Pulmonary artery endothelial cell (primary cell): ENCODE results near the gene PVALB. TPM values are rescaled to one million over a fixed set of nuclear protein-coding genes. Genes with fewer than 3 reads are reported as not detected.

ENCODE experiments used
- DNase-seq: peaks from one replicate; pipeline ENCODE4 v3.0.0-alpha.2; 2011; ENCODE audit warnings: low read depth, low spot score
- total RNA-seq: library from RNA; depleted of rRNA; stranded (reverse); fragments of >200 nt; gene quantifications from 2 replicates; pipeline ENCODE4 v1.2.3, GENCODE V29; 2014

The PVALB gene
- total RNA-seq, 1 donor from 2014 or later: not detected

DNA sequence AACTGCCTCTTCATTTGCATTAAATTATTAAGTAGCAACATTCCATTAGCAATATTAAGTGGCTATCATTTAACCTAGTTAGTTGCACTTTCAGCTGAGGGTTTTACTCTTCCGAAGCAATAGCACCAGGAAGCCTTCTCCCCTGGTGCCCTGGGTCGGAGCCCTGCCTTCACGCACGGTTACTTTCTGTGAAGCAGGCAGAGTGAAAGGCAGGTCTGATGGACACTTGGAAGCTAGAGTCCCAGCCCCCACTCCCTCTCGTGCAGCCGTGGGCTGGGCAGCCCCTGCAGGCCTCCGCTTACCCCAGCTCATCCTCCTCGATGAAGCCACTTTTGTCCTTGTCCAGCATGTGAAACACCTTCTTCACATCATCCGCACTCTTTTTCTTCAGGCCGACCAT lies 2.0 kb downstream of the PVALB start:
- no peak for DNase-seq

- DNase-seq: no peak
These were observed 5.6 kb downstream of the PVALB start for GRCh38 chr22:36811094-36811800.

GRCh38 chr22:36809351-36809750 lies 7.5 kb downstream of the PVALB start:
- DNase-seq: no peak

DNA sequence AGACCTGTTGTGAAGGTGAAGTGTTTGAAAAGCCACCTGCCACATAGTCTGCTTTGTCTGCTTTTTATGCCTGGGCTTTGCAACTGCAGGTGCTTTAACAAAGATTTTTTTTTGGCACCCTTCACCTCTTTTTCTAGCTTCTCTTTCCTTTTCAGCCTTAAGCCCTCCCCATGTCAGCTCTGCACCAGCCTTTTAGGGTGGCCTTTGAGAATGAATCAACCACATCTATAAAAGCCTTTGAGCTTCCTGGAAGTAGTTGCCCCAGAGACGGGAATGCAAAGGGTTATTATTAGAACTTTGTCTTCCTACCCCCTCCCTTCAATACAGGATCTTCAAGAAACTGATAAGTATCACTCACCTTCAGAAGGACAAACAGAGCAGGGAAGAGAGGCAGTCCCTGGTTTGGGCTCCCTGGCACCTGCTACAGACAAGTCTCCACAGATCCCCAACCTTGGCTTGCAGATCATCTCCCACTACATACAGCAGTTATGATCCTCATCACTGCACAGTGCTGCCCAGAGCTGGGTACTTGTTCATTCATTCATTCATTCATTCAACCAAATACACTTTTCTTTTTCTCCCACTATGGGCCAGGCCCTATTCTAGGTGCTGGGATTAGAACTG lies 8.0 kb downstream of the PVALB start:
- no peak for DNase-seq

DNA sequence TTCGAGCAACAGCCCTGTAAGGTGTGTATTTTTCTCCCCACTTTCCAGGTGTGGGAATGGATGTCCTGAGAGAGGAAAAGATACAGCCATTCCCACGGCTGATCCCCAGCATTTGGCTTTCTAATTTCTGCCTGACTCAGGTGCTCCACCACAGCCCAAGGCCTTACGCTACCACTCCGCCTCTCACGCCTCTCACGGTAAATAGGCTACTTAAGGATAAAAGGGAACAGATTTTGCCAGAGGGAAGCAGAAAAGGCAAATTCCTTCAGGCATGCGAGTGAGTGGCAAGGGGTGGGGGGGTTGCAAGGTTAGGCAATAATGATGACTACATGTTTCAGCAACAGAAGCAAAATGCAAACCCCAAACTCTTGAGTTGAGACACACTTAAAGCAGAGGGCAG lies 9.2 kb downstream of the PVALB start:
- DNase-seq: no peak

- no peak for DNase-seq
These were observed 10.0 kb downstream of the PVALB start for GRCh38 chr22:36806835-36807234.

DNA sequence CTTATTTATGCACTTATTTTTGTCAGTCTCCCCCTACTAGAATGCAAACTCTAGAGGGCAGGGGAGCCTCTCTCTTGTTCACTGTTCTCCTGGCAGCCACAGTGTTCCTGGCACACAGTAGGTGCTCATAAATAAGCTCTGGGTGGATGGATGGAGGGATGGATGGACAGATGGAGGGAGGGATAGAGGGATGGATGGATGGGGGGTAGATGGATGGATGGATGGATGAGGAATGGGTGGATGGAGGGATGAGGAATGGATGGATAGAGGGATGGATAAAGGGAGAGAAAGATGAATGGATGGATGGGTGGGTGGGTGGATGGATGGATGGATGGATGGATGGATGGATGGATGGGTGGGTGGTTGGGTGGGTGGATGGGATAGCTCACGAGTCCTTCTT lies 13.5 kb downstream of the PVALB start:
- DNase-seq: no peak

GRCh38 chr22:36798674-36799066 lies 18.2 kb downstream of the PVALB start:
- no peak for DNase-seq

DNA sequence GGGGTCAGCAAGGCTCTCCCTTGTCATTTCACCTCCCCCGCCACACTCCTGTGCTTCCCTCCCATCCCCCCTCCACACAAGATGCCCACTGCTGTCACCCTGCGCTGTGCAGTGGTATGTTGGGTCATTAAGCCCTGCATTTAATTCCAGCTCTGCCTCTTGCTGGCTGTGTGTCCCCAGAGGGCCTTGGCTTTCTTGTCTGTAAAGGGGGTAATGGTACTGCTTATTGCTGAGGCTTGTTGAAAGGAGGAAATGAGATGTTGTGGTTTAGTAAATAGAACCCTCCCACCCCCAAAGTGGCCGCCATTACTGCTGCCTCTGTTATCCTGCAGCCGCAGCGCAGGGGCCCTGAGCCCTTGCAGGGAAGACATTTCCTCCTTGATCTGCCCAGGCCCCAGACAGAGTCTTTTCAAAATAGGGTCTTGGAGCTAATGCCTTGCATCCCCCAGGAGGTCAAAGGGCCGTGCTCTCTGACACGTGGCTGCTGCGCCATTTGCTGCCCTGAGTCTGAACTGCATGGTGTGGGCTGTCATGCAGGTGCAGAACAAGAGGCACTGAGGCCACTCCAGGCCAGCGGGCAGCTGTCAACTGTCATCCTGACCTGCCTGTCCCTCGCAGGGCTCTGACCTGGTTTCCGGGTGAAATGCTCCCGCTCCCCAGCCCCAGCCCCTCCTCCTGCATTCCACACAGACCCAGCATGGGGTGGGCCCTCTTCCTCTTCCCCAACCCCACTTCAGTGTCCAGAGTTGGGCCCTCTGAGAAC lies 18.7 kb downstream of the PVALB start:
- DNase-seq: no peak

DNA sequence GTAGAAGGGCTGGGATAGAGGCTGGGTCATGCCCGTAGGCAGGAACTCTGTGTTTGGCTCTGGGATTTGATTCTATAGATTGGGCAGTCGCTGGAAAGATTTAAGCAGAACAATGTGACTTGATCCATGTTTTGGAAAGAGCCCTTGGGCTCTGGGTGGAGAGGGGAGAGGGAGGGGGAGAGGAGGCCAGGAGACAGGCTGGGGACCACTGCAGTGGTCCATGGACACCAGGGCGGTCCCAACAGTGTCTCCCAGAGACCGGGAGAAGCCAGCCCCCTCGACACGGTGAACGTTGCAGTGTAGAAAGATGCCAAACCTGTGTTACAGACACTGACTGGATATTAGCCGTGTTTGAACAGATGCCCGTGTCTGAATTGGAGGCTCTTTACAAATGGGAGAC lies 19.5 kb downstream of the PVALB start:
- no peak for DNase-seq

DNA sequence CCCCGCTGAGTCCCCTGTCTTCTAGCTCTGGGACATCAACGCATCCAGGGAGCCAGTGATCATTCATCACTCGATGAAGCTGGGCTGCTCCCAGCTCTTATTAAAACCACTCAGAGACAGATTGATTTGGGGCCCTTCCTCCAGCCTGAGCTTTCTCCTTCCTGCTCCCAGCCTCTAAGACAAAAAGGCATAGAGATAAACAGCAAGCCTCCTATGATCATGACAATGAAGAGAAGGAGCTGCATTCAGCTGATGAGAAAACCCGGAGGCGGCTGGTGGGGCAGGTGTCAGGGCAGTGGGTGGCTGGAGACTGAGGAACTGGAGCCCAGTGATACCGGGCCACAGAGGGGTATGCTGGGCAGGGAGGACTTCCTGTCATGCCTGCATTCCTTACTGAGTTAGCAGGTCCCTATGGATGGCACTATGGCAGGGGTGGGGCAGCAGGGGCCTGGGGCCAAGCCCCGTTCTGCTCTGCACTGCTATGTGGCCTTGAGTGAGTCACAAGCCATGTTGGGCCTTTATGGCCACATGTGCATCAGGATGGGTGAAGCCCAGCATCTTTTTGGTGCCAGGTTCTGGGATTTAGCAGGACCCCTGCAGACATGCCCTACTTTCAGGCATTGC lies 20.2 kb downstream of the PVALB start:
- DNase-seq: no peak

DNA sequence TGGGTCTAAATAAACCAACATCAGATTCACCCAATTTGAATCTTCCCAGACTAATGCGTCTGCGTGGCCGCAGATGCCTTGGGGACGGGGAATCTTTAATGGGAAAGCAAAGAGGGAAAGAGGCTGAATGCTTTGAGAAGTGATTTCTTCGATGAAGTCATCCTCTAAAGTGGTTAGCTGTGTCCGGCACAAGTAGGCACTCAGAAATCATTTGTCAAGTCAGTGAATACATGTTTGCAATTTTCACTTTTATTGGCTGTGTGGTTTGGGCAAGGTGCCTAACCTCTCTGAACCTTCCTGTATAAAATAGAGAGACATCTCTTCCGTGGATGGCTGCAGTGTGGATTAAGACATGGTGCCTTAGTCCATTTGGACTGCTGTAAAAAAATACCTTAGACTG lies 21.2 kb downstream of the PVALB start:
- no peak for DNase-seq

DNA sequence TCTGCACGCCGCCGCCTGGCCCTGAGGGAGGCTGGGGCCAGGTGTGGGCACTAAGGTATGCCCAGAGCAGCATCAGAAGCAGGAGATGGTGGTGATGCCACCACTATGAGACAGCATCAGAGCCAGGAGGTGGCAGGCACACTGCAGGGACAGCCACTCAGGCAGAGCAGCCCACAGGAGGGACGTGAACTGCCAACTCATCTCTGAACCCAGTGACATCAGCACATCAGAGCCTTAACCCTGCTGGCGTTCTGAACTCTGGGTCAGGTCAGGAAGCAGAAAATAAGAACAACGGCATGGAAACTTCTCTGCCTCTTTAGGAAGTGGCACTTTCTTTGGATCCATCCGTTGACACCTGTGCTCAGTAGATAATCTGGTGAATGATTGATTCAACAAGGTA lies 26.2 kb downstream of the PVALB start:
- no peak for DNase-seq

- DNase-seq: no peak
These were observed 29.4 kb downstream of the PVALB start for GRCh38 chr22:36787204-36787988.

GRCh38 chr22:36783743-36784142 lies 33.1 kb downstream of the PVALB start:
- DNase-seq: no peak

DNA sequence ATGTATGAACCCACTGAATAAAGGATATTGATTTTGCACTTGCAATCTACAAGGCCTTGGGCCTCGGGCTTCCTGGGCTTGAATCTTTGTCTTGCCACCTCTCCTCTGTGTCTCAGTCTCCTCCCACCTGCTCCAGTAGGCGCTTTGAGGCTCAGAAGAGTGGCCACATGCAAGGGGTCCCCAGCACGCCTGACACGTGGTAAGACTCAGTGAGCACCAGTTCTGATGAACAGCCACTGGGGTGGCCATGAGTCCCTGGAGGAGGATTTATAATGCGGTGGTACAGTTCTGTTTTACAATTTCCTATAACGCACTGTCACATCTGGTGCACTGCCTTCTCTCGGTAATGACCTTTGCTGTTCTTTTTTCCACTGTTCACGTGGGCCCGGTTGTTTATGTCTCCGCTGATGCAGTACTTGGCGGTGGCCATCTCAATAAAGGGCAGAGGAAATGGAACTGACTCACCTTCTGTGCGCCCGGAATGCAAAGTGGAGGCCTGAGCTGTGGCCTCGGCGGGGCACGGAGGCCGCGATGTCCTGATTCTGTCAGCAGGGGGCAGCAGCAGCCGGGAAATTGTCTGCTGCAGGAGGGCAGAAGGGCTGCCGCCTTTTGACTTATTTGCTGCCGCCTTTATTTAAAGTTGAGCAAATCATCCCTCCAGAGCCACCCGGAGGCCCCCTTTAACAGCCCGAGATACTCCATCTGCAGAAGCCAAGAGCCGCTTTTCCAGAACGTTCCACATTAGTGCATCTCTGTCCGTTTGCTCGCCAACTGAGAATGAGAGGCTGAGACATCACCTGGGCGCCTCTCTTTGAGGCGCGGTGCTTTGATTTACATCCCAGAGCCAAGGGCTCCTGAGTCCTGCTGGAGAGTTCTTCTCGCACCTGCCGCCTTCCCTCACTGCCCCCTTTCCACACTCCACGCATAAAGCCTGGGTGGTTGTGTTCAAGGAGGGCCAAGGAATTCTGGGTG lies 34.9 kb downstream of the PVALB start:
- DNase-seq: peak; percentile 77

- DNase-seq: no peak
These were observed 38.8 kb downstream of the PVALB start for GRCh38 chr22:36778020-36778419.

DNA sequence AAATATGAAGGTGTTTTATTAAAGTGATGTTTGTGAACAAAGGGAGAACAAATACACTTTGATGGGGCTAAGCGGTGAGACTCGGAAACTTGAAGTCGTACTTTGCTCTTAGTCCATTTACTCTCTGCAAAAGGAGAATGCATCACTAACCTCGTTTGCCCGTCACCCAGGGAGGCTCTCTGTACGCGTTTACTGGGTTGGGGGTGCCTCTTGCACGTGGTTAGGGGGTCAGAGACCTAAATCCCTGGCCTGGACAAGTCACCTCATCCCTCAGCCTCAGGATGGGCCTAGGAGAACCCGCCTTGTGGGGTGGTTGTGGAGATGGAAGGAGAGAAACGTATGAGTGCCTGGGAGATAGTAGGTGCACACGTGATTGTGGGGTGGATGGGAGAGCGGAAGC lies 40.1 kb downstream of the PVALB start:
- no peak for DNase-seq

DNA sequence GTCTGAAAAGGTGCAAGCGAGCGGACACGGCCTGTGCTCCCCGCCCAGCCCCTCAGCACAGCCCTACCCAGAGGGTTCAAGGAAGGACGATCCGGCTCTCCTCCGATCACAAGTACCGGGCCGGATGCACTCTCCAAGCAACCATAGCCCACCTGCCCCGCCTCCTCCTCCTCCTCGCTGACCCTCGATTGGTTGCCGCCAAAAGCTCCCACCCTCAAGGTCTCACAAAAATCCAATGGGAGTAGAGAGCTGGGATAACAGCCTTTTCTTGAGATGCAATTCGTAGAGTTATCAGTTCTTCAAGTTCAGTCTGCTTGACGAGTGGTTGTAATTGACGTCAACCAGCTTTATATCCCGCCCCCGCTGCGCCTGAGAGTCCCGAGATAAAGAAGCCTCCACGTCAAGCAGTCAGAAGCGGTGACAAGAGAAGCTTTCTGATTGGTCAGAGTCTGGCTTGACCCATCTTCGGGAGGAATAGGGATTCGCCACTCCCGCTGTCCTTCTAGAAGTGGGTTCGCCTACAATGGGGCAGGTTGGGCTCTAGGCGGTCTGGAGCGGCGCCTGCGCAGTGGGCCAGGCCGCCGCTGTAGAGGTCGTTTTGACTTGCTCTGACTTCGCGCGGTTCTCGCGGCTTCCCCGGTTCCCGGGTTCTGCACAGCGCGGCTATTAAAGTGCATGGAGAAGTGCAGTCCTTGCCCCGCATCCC lies 40.7 kb downstream of the PVALB start, which contains the start of gene IFT27:
Gene IFT27, minus strand, starts transcription at position 156 of the 706 bp plus-strand sequence. CDS start 412 bp downstream, outside the sequence.
- peak; percentile 100 for DNase-seq
